GM08714 (cell line): ENCODE results near the gene PPIAL4G.
"Not testable (repeated sequence)": the region's sequence is repeated elsewhere in the genome, so short reads cannot be mapped to it uniquely, and the experiment has no call there.

Experiments used
- H3K4me3 ChIP-seq: fragments of 200-500 bp; sonication (Bioruptor generic); 2 replicates; pipeline ENCODE4 v1.5.1; 2014; ENCODE audit warnings: mild to moderate bottlenecking, low read length, inconsistent platforms
- ZNF274 ChIP-seq: IDR thresholded peaks from 2 replicates; pipeline ENCODE4 v1.6.1; 2012; ENCODE audit warnings: mild to moderate bottlenecking, low read depth, low read length

Gene PPIAL4G

GRCh38 chr1:148435406-148435805 lies 47.7 kb downstream of the PPIAL4G start:
- no peak overlapping the region for H3K4me3 ChIP-seq
- no peak for TF ChIP-seq ZNF274

GRCh38 chr1:148434832-148435231 lies 48.3 kb downstream of the PPIAL4G start:
- TF ChIP-seq ZNF274: no peak
- H3K4me3 ChIP-seq: no peak overlapping the region

DNA sequence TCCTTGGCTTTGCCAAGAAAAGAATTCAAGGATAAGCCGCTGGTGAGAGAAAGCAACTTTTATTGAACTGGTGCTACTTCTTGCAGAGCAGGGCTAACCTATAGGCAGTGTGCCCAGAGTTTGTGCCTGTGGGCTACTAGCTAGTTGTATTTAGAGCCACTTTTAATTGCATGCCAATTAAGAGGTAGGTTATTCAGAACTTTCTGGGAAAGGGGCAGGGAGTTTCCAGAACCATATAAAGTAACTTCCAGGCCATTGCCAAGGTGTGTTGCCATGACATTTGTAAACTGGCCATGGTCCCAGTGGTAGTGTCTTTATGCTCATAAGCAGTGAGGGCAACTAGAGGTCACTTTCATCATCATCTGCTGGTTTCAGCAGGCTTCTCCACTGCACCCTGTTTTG lies 50.2 kb downstream of the PPIAL4G start:
- H3K4me3 ChIP-seq: not testable (repeated sequence)
